SK-N-SH treated with all-trans-retinoic acid at 6 μM for 48 hours (cell line): ENCODE measurements around the gene CAST.

Source experiments
- ARNTL ChIP-seq: fragments of 450-650 bp; formaldehyde crosslinking; IDR thresholded peaks from 2 replicates; pipeline ENCODE4 v1.5.0; 2020; ENCODE audit warnings: low read depth, mild to moderate bottlenecking, moderate library complexity, borderline replicate concordance
- GLIS3 ChIP-seq: fragments of 250-450 bp; sonication (Bioruptor Pico); IDR thresholded peaks from 2 replicates; pipeline ENCODE4 v1.5.0; 2020; ENCODE audit warnings: mild to moderate bottlenecking, moderate library complexity
- ISL1 ChIP-seq: fragments of 250-450 bp; sonication (Bioruptor Pico); IDR thresholded peaks from 2 replicates; pipeline ENCODE4 v2.1.2; 2022; ENCODE audit warnings: mild to moderate bottlenecking, moderate library complexity
- OSR1 ChIP-seq: fragments of 250-450 bp; sonication (Bioruptor Pico); IDR thresholded peaks from 2 replicates; pipeline ENCODE4 v1.8.0; 2022; ENCODE audit warnings: moderate library complexity, mild to moderate bottlenecking, inconsistent platforms
- RARB ChIP-seq: fragments of 250-450 bp; sonication (Bioruptor Pico); IDR thresholded peaks from 2 replicates; pipeline ENCODE4 v1.8.0; 2021; ENCODE audit warnings: mild to moderate bottlenecking, moderate library complexity
- ZC3H10 ChIP-seq: fragments of 250-450 bp; sonication (Bioruptor Pico); IDR thresholded peaks from 2 replicates; pipeline ENCODE4 v1.5.1; 2021; ENCODE audit warnings: mild to moderate bottlenecking, moderate library complexity
- ZNF8 ChIP-seq: fragments of 450-650 bp; formaldehyde crosslinking; IDR thresholded peaks from 2 replicates; pipeline ENCODE4 v1.5.0; 2020; ENCODE audit warnings: mild to moderate bottlenecking, moderate library complexity
- TF ChIP-seq, protein P1 (sequence below): fragments of 250-450 bp; sonication (Bioruptor Pico); IDR thresholded peaks from 2 replicates; pipeline ENCODE4 v1.8.0; 2020; ENCODE audit warnings: mild to moderate bottlenecking, moderate library complexity, borderline replicate concordance
- TF ChIP-seq, protein P2 (sequence below): fragments of 250-450 bp; sonication (Bioruptor Pico); IDR thresholded peaks from 2 replicates; pipeline ENCODE4 v1.5.1; 2020; ENCODE audit warnings: low read depth, mild to moderate bottlenecking, moderate library complexity

DNA sequence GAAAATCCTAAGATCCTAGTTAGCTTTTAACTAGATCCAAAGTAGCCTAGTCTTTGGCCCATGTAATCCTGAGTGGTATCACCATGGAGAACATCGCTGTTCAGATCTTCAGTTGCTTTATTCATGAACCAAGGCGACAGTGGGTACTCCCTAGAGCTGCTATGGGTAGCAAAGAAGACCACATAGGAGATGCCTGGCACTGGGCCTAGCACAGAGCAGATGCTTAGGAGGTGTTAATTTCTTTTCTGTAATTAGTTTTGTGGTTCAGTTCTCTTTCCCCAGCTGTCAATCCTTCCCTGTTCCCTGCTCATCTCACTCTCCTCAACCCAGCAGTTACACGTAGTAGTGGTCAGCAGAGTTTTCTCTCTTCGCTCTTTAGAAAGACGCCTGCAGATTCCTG, 9.3 kb downstream of the CAST start:
- TF ChIP-seq ISL1 (CRISPR knock-in tag) (no peak), ARNTL (CRISPR knock-in tag) (no peak), ZC3H10 (CRISPR knock-in tag) (no peak), RARB (CRISPR knock-in tag) (no peak), ZNF8 (CRISPR knock-in tag) (no peak), GLIS3 (no peak), OSR1 (no peak)
- TF ChIP-seq, protein P1, sequence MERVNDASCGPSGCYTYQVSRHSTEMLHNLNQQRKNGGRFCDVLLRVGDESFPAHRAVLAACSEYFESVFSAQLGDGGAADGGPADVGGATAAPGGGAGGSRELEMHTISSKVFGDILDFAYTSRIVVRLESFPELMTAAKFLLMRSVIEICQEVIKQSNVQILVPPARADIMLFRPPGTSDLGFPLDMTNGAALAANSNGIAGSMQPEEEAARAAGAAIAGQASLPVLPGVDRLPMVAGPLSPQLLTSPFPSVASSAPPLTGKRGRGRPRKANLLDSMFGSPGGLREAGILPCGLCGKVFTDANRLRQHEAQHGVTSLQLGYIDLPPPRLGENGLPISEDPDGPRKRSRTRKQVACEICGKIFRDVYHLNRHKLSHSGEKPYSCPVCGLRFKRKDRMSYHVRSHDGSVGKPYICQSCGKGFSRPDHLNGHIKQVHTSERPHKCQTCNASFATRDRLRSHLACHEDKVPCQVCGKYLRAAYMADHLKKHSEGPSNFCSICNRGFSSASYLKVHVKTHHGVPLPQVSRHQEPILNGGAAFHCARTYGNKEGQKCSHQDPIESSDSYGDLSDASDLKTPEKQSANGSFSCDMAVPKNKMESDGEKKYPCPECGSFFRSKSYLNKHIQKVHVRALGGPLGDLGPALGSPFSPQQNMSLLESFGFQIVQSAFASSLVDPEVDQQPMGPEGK (CRISPR knock-in tag) = no peak
- TF ChIP-seq, protein P2, sequence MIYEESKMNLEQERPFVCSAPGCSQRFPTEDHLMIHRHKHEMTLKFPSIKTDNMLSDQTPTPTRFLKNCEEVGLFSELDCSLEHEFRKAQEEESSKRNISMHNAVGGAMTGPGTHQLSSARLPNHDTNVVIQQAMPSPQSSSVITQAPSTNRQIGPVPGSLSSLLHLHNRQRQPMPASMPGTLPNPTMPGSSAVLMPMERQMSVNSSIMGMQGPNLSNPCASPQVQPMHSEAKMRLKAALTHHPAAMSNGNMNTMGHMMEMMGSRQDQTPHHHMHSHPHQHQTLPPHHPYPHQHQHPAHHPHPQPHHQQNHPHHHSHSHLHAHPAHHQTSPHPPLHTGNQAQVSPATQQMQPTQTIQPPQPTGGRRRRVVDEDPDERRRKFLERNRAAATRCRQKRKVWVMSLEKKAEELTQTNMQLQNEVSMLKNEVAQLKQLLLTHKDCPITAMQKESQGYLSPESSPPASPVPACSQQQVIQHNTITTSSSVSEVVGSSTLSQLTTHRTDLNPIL (CRISPR knock-in tag) = no peak
